ENCODE results near the gene ABCG1.

ABCG1 gene

DNA sequence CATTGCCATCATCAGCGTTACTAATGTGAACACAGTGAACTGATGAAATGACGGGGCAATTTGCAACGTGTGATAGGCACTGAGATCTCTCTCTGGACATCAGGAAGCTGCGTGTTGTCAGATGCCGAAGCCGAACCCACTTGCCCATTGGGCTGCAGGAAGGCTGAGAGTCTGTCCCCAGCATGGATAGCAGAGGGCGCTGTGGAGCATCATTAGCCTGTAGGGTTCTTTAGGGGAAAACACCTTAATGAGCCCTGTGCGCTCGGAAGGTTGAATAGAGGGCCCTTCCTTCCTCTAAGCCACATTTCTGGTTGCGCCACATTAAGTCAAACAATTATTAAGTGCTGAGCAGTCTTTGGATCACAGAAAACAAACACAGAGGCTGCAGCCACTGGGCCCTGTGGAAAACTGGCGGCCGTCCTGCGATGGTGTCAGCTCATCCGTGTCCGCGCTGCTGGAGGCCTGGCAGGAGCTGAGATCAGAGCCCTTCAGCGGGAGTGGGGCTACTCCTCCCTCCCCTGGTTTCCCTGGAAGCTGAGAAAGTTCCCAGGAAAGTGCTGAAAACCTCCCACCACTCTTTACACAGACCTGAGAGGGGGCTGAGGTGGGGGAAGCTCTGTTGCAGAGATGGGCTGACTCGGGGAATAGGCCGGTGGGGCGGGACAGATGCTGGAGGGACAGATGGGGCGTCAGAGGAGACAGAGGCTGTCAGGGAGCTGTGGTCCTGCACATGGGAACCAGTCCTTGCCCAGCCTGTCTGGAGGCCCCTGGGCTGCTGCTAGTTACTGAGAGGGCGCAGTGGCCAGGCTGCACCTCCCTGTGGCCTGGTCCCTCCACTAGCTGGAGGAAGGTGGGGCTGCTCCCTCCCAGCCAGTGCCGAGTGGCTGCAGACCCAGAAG, 119.1 kb downstream of the ABCG1 start:
- DNase-seq (ENCODE audit: extremely low read depth, insufficient read length), result no peak
- Histone ChIP-seq H3K27me3 (replicated peaks; ENCODE audit: control insufficient read depth, insufficient read depth, low read length) (no peaks in the 10 kb centered on the region), H3K36me3 (ENCODE audit: control insufficient read depth, insufficient read depth, low read length) (no peaks in the 10 kb centered on the region), H3K4me3 (replicated peaks; ENCODE audit: low read depth, low read length) (no peak overlapping the region)
- TF ChIP-seq, protein P1, sequence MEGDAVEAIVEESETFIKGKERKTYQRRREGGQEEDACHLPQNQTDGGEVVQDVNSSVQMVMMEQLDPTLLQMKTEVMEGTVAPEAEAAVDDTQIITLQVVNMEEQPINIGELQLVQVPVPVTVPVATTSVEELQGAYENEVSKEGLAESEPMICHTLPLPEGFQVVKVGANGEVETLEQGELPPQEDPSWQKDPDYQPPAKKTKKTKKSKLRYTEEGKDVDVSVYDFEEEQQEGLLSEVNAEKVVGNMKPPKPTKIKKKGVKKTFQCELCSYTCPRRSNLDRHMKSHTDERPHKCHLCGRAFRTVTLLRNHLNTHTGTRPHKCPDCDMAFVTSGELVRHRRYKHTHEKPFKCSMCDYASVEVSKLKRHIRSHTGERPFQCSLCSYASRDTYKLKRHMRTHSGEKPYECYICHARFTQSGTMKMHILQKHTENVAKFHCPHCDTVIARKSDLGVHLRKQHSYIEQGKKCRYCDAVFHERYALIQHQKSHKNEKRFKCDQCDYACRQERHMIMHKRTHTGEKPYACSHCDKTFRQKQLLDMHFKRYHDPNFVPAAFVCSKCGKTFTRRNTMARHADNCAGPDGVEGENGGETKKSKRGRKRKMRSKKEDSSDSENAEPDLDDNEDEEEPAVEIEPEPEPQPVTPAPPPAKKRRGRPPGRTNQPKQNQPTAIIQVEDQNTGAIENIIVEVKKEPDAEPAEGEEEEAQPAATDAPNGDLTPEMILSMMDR (IDR thresholded peaks at IDR 0.05; ENCODE audit: insufficient read depth, low read length, poor library complexity, severe bottlenecking), result peak; percentile 60

DNA sequence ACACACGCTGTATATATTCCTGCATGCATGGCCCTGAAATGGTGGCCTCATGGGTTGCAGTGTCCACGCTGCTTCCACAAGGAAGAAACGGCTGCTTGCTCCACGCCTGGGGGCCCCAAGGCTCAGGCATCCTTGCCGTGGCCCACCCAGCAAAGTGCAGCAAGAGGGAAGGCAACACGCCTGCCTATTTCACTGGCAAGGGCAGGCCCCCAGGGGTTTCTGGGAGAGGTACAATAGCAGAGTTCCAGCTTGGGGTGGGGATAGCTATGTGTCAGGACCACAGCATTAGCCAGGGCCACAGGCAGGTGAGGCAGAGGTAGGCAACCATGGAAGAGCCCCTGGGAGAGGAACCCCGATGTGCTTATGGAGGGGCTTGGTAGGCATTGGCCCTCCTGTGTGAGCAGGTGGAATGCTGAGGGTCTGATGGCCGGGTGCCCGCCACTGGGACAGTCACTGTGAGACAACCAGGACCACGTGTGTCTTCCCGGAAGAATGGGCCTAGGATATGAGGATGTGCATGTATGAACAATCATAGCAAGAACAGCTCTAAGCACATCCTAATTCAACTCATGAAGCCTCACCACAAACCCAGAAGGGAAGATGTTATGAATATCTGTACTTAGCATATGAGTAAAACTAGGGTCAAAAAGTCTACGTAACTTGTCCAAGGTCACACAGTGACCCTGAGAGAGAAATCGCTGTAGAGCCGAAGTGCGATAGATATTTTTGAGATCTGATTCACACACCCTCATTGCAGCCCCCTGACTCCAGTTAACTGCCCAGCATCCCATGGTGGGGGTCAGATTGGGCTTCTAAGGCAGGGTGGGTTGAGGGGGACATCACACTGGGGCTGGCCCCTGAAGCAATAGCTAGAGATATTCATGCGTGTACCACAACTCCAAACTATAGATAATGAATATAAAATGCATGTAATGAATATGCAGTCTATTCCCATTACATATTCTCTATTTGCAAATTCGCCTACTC, 120.1 kb downstream of the ABCG1 start:
- TF ChIP-seq, protein P1 (IDR thresholded peaks at IDR 0.05; ENCODE audit: insufficient read depth, low read length, poor library complexity, severe bottlenecking), result no peak
- no peaks in the 10 kb centered on the region for H3K36me3 ChIP-seq (ENCODE audit: control insufficient read depth, insufficient read depth, low read length)
- H3K27me3 ChIP-seq (replicated peaks; ENCODE audit: control insufficient read depth, insufficient read depth, low read length), result no peaks in the 10 kb centered on the region
- H3K4me3 ChIP-seq (replicated peaks; ENCODE audit: low read depth, low read length), result no peak overlapping the region
- DNase-seq (ENCODE audit: extremely low read depth, insufficient read length), result no peak

DNA sequence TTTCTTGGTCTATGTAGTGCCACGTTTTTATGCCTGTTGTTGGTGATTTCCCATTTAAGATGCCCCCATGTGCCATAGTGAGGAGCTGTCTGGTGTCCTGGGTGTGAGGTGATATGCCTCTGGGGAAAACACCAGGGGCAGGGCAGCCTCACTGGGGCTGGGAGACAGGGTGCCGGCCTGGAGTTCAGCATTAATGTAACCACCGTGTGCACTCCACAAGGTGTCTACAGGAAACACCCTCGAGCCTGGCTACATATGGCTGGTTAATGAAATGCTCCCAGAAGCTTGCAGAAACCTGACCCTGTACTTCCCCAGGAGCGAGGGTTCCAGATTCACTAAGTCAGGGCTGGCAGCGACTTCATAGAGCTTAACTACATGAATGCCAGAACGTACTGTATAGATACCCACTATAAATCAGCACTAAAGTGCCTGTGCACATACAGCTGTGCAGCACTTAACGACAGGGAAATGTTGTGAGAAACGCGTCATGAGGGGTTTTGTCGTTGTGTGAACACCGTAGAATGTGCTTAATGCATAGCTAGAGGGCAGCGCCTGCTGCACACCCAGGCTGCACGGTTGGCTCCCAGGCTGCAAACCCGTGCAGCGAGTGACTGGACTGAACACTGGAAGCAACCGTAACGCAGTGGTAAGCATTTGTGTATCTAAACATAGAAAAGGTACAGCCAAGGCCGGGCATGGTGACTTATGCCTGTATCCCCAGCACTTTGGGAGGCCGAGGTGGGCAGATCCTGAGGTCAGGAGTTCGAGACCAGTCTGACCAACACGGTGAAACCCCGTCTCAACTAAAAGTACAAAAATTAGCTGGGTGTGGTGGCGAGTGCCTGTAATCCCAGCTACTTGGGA, 121.5 kb downstream of the ABCG1 start:
- TF ChIP-seq, protein P1 (IDR thresholded peaks at IDR 0.05; ENCODE audit: insufficient read depth, low read length, poor library complexity, severe bottlenecking), result no peak
- Histone ChIP-seq H3K36me3 (ENCODE audit: control insufficient read depth, insufficient read depth, low read length) (no peaks in the 10 kb centered on the region), H3K27me3 (replicated peaks; ENCODE audit: control insufficient read depth, insufficient read depth, low read length) (no peaks in the 10 kb centered on the region)

DNA sequence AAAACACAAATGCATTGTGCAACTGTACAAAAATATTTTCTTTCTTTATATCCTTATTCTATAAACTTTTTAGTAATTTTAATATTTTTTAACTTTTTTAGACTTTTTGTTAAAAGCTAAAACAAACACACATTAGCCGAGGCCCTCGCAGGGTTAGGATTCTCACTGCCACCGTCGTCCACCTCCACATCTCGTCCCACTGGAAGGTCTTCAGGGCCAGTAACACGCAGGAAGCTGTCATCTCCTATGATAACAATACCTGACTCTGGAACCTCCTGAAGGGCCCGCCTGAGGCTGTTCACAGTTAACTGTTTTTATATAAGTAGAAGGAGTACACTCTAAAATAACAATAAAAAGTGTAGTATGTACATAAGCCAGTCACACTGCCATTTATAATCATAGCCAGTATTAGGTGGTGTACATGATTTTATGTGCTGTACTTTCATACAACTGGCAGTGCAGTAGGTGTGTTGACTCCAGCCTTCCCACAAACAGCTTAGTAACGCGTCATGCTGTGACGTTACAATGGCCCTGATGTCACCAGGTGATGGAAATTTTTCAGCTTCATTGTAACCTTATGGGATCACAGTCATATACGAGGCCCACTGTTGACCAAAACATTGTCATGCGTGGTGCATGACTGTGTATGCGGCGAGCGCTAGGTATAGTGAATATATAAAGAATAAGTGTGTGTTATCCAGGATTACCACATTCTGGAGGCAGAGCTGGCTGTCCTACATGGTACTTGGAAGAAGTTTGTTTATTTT, 123.0 kb downstream of the ABCG1 start:
- Histone ChIP-seq H3K4me3 (replicated peaks; ENCODE audit: low read depth, low read length) (no peak overlapping the region), H3K27me3 (replicated peaks; ENCODE audit: control insufficient read depth, insufficient read depth, low read length) (no peaks in the 10 kb centered on the region), H3K36me3 (ENCODE audit: control insufficient read depth, insufficient read depth, low read length) (no peaks in the 10 kb centered on the region)
- DNase-seq (ENCODE audit: extremely low read depth, insufficient read length), result no peak
- TF ChIP-seq, protein P1 (IDR thresholded peaks at IDR 0.05; ENCODE audit: insufficient read depth, low read length, poor library complexity, severe bottlenecking), result no peak

More for the DNA sequence above, 121.5 kb downstream of the ABCG1 start:
- no peak for DNase-seq (ENCODE audit: extremely low read depth, insufficient read length)
- no peak overlapping the region for H3K4me3 ChIP-seq (replicated peaks; ENCODE audit: low read depth, low read length)

Measured in GM06990 (cell line).